HEK293T (cell line): ENCODE measurements around the gene COMMD1.

Experiments used
- CTCF ChIA-PET: fragments of 350-600 bp; formaldehyde crosslinking; extraction: SDS; loops from one replicate; lab custom pipeline; 2021; ENCODE audit warnings: antibody characterized with exemption, inconsistent platforms; lab: Yijun Ruan, JAX
- POLR2A ChIA-PET: fragments of 350-600 bp; formaldehyde crosslinking; extraction: SDS; loops from one replicate; lab custom pipeline; 2020; ENCODE audit warnings: antibody characterized with exemption, inconsistent platforms; lab: Yijun Ruan, JAX
- DNase-seq: peaks from one replicate; pipeline ENCODE4 v3.0.0; 2012; ENCODE audit warnings: mixed read lengths; ENCODE audit errors: extremely low spot score
- ARNT ChIP-seq: fragments of 450-650 bp; IDR thresholded peaks from 2 replicates; pipeline ENCODE4 v1.6.1; 2017; ENCODE audit warnings: mild to moderate bottlenecking
- BHLHE40 ChIP-seq: fragments of 450-650 bp; IDR thresholded peaks from 2 replicates; pipeline ENCODE4 v1.6.1; 2016; ENCODE audit warnings: mild to moderate bottlenecking, moderate library complexity, borderline replicate concordance
- CTBP1 ChIP-seq: fragments of 450-650 bp; IDR thresholded peaks from 2 replicates; pipeline ENCODE4 v1.6.1; 2016; ENCODE audit warnings: borderline replicate concordance
- ELF4 ChIP-seq: fragments of 450-650 bp; IDR thresholded peaks from 2 replicates; pipeline ENCODE4 v1.6.1; 2017; ENCODE audit warnings: antibody characterized with exemption
- FOXA1 ChIP-seq: fragments of 450-650 bp; IDR thresholded peaks from 2 replicates; pipeline ENCODE4 v1.6.1; 2016; ENCODE audit warnings: mild to moderate bottlenecking
- FOXK2 ChIP-seq: fragments of 450-650 bp; IDR thresholded peaks from 2 replicates; pipeline ENCODE4 v1.6.1; 2016; ENCODE audit warnings: mild to moderate bottlenecking
- FOXM1 ChIP-seq: fragments of 450-650 bp; IDR thresholded peaks from 2 replicates; pipeline ENCODE4 v1.6.1; 2017; ENCODE audit warnings: mild to moderate bottlenecking, borderline replicate concordance
- HDGF ChIP-seq: fragments of 450-650 bp; IDR thresholded peaks from 2 replicates; pipeline ENCODE4 v1.6.1; 2017; ENCODE audit warnings: antibody characterized with exemption, borderline replicate concordance
- L3MBTL2 ChIP-seq: fragments of 450-650 bp; conservative IDR thresholded peaks from 2 replicates; pipeline ENCODE4 v1.6.1; 2016; ENCODE audit warnings: mild to moderate bottlenecking
- LEF1 ChIP-seq: fragments of 450-650 bp; IDR thresholded peaks from 2 replicates; pipeline ENCODE4 v1.6.1; 2017; ENCODE audit warnings: mild to moderate bottlenecking, borderline replicate concordance
- NFRKB ChIP-seq: fragments of 450-650 bp; IDR thresholded peaks from 2 replicates; pipeline ENCODE4 v1.6.1; 2016; ENCODE audit warnings: mild to moderate bottlenecking, moderate library complexity
- SP1 ChIP-seq: fragments of 450-650 bp; IDR thresholded peaks from 2 replicates; pipeline ENCODE4 v1.6.1; 2017
- SUZ12 ChIP-seq: fragments of 450-650 bp; IDR thresholded peaks from 2 replicates; pipeline ENCODE4 v1.6.1; 2016; ENCODE audit warnings: mild to moderate bottlenecking
- TARDBP ChIP-seq: fragments of 450-650 bp; IDR thresholded peaks from 2 replicates; pipeline ENCODE4 v1.6.1; 2016
- ZNF384 ChIP-seq: fragments of 450-650 bp; IDR thresholded peaks from 2 replicates; pipeline ENCODE4 v1.6.1; 2016
- TF ChIP-seq, protein P1 (sequence below): fragments of 450-650 bp; IDR thresholded peaks from 2 replicates; pipeline ENCODE4 v1.6.1; 2016

The COMMD1 gene

DNA sequence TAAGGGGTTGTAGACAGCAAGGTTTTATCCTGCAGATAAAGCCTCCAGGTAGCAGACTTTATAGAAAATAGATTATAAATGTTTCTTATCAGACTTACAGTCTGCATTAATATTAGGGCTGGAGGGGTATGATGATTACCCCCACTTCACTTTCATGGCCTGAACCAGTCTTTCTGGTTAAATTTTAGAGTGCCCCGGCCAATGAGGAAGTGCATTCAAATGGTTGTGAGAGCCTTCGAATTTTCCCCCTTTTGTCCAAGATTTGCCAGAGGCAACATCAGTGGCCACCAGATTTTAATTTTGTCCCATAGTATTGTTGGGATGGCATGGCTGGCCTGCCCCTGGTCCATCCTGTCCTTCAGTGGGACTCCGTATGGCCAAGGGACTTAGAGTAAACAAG, 31.6 kb downstream of the COMMD1 start:
- TF ChIP-seq SP1 (no peak), ZNF384 (no peak), CTBP1 (no peak)
- POLR2A ChIA-PET = interaction anchor here (0.9 kb wide), 1 partner anchor 13 kb away, joined by 3 read pairs; no protein-coding TSS in a partner anchor
- CTCF ChIA-PET = no interaction called here
- DNase-seq = no peak

DNA sequence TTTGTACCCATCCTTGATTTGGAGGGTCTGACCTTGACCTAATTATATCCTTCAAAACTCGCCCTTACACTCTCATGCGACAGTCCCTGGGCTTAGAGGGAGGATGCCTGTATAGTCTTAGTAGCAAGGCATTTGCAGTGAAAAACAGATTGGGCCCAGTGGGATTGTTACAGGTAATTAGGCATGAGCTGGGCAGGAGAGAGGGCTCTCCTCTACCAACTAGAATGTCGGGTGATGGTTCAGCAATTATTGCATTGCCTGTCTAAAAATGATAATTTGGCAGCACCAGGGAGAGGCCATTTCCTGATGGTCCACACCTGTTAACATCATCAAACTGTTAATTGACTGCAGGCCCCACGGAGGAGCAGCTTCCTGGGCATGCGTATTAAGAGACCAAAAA, 32.4 kb downstream of the COMMD1 start:
- no peak for TF ChIP-seq FOXK2
- no peak for TF ChIP-seq FOXA1
- ChIA-PET POLR2A (interaction anchor here (0.6 kb wide), 1 partner anchor 184 kb away, joined by 4 read pairs; no protein-coding TSS in a partner anchor), CTCF (no interaction called here)
- DNase-seq = no peak

DNA sequence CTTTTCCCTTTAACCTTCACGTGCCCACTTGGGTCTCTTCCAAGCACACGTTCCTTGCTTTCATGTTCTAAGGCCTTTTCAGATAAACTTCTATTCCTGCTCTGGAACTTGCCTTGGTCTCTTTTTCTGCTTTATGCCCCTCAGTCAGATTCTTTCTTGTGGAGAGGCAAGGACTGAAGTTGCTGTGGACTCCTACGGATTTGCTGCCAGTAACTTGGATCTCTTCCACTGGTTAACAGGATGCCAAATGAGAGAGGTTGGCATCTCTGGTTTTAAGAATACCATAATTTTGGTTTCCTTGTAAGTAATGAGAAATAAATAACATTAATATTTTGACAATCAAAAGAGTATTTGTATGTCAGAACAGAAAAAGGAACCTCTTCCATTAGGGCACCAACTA, 33.0 kb downstream of the COMMD1 start:
- CTCF ChIA-PET = no interaction called here
- TF ChIP-seq HDGF = no peak
- no peak for TF ChIP-seq ARNT
- no peak for TF ChIP-seq L3MBTL2
- no peak for TF ChIP-seq LEF1
- no peak for TF ChIP-seq BHLHE40
- TF ChIP-seq TARDBP = no peak
- TF ChIP-seq SP1 = no peak
- TF ChIP-seq ELF4 = no peak
- TF ChIP-seq CTBP1 = no peak
- no peak for TF ChIP-seq FOXK2
- no peak for TF ChIP-seq SUZ12
- TF ChIP-seq FOXM1 = no peak
- TF ChIP-seq, protein P1, sequence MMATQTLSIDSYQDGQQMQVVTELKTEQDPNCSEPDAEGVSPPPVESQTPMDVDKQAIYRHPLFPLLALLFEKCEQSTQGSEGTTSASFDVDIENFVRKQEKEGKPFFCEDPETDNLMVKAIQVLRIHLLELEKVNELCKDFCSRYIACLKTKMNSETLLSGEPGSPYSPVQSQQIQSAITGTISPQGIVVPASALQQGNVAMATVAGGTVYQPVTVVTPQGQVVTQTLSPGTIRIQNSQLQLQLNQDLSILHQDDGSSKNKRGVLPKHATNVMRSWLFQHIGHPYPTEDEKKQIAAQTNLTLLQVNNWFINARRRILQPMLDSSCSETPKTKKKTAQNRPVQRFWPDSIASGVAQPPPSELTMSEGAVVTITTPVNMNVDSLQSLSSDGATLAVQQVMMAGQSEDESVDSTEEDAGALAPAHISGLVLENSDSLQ = no peak
- TF ChIP-seq FOXA1 = no peak
- TF ChIP-seq ZNF384 = no peak
- no peak for TF ChIP-seq NFRKB
- DNase-seq = no peak
- POLR2A ChIA-PET = no interaction called here

DNA sequence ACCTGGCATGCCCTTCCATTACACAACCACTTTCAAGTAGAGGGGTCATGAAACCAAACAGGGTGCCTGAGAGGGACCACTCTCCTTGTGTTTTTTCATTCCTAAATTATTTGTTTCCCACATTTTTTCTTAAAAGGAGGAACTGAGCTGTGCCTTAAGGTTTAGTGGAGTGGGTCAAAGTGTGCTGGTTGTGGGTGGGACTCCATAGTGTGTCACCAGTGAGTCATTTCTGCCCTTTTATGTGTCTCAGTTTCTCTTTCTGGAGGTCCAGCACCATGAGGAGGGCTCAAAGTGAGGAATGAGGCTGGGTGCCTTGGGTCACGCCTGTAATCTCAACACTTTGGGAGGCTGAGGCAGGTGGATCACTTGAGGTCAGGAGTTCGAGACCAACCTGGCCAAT, 37.8 kb downstream of the COMMD1 start:
- TF ChIP-seq FOXA1 = no peak
- TF ChIP-seq SP1 = no peak
- TF ChIP-seq NFRKB = no peak
- TF ChIP-seq ZNF384 = no peak
- no peak for TF ChIP-seq LEF1
- TF ChIP-seq, protein P1 = no peak
- no peak for TF ChIP-seq ARNT
- TF ChIP-seq FOXM1 = no peak
- TF ChIP-seq HDGF = no peak
- TF ChIP-seq ELF4 = no peak
- no peak for TF ChIP-seq SUZ12
- TF ChIP-seq TARDBP = no peak
- no peak for TF ChIP-seq CTBP1
- TF ChIP-seq BHLHE40 = no peak
- no peak for TF ChIP-seq FOXK2
- no peak for TF ChIP-seq L3MBTL2
- no peak for DNase-seq
- POLR2A ChIA-PET = no interaction called here
- CTCF ChIA-PET = no interaction called here

DNA sequence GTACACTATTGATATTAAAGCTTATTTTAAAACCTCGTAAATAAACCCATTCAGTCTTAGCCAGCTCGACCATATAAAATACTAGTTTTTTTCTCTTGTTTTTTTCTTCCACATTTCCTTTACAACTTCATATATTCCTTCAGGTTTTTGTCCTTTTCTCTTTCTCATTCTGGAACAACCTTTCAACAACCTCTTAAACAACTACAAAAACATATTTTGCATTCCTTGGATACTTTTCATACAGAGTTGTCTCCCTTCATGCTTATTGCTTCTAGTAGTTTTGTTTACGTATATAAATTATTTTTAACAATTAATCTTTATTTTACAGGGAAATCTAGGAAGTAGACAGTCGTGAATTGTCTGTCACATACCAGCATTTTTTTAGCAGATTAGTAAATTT, 41.2 kb downstream of the COMMD1 start:
- POLR2A ChIA-PET = no interaction called here
- no peak for DNase-seq
- TF ChIP-seq NFRKB = no peak
- TF ChIP-seq ARNT = no peak
- no peak for TF ChIP-seq LEF1
- no peak for TF ChIP-seq FOXA1
- TF ChIP-seq HDGF = no peak
- no peak for TF ChIP-seq TARDBP
- TF ChIP-seq ZNF384 = no peak
- TF ChIP-seq FOXK2 = no peak
- TF ChIP-seq L3MBTL2 = no peak
- TF ChIP-seq SUZ12 = no peak
- no peak for TF ChIP-seq BHLHE40
- no peak for TF ChIP-seq CTBP1
- TF ChIP-seq ELF4 = no peak
- TF ChIP-seq, protein P1 = no peak
- no peak for TF ChIP-seq FOXM1
- no peak for TF ChIP-seq SP1
- CTCF ChIA-PET = no interaction called here

DNA sequence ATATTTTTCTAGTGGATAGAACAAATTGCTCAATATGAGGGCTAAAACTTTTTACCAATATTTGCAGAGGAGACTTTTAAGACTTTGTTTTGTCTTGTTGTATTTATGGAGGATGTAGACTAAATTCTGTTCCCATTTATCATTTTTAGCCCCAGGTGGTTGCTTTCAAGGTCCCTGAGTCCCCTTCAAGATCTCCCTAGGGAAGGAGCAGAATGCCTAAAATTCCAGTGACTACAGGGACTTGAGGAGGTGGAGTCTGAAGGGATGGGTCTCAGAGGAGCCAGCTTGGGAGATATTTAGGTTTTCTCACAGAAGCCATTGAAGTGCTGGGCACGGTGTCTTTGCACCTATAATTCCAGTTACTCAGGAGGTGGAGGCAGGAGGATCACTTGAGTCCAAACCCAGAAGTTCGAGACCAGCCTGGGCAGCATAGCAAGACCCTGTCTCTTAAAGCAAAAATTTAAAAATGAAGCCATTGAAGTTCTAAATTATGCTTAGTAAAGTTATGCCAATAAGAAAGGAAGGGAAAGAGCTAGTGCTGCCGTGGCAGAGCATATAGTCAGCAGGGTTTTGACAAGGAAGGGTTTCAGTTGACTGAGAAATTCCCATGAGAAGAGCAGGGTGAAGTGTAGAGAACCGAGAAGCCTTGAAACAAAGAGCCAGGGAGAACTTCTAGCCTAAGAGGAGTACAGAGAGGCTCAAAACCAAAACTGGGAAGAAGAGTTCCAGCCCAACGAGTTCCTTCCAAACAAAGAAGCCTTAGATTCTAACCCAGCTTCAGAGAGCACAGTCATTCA, 43.4 kb downstream of the COMMD1 start:
- ChIA-PET CTCF (interaction anchor here (0.7 kb wide), 1 partner anchor 27 kb away, joined by 3 read pairs; no protein-coding TSS in a partner anchor), POLR2A (no interaction called here)
- DNase-seq = no peak
- TF ChIP-seq ELF4 (no peak), NFRKB (no peak), FOXK2 (no peak), ARNT (no peak), SP1 (no peak), LEF1 (no peak), TARDBP (no peak), FOXM1 (no peak), SUZ12 (no peak), BHLHE40 (no peak), FOXA1 (no peak), ZNF384 (no peak)
- TF ChIP-seq, protein P1 = no peak
